Esophagus squamous epithelium (tissue), 4 donors: ENCODE data around the gene NXNL2.

Source experiments
- POLR2A ChIP-seq, 4 donors: fragments of 450-650 bp; IDR thresholded peaks; one replicate each; pipeline ENCODE4 v1.6.1; 2017; ENCODE audit warnings: antibody characterized with exemption in 4 of 4, mild to moderate bottlenecking in 4 of 4, moderate library complexity in 3 of 4
- TF ChIP-seq, protein P1 (sequence below), 6 experiments: fragments of 450-650 bp in 4 of 6; fragments of 200-600 bp in 2 of 6; sonication (generic) in 2 of 6; IDR thresholded peaks; one replicate each; pipeline ENCODE4 v1.5.1; 2016 to 2019; ENCODE audit warnings: antibody characterized with exemption in 6 of 6, mild to moderate bottlenecking in 4 of 6, moderate library complexity in 4 of 6

DNA sequence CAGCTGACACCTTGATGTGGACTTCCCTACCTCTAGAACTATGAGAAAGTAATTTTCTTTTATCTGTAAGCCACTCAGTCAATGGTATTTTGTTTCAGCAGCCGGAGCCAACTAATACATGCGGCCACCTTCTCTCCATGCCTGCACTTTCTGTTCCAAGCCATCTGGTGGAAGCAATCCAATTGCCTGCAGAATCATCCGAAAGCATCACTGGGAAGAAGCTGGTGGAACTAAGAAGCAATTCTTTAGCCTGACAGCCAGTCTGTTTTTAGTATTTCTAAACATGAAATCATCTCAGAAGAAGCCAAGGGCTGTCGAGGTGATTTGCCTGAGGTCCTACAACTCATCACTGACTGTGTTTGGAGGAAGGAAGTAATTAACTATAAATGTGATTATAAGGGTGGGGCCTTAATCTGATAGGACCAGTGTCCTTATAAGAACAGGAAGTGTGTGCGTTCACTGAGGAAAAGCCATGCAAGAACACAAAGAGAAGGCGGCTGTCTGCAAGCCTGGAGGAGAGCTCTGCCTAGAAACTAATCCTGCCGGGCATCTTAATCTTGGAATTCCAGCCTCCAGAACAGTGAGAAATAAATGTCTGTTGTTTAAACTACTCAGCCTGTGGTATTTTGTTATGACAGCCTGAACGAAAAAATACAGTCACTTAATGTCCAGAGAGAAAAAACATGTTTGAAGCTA lies 49.1 kb downstream of the NXNL2 start:
- TF ChIP-seq POLR2A (IDR thresholded peaks at IDR 0.05) = no peak
- TF ChIP-seq, protein P1, sequence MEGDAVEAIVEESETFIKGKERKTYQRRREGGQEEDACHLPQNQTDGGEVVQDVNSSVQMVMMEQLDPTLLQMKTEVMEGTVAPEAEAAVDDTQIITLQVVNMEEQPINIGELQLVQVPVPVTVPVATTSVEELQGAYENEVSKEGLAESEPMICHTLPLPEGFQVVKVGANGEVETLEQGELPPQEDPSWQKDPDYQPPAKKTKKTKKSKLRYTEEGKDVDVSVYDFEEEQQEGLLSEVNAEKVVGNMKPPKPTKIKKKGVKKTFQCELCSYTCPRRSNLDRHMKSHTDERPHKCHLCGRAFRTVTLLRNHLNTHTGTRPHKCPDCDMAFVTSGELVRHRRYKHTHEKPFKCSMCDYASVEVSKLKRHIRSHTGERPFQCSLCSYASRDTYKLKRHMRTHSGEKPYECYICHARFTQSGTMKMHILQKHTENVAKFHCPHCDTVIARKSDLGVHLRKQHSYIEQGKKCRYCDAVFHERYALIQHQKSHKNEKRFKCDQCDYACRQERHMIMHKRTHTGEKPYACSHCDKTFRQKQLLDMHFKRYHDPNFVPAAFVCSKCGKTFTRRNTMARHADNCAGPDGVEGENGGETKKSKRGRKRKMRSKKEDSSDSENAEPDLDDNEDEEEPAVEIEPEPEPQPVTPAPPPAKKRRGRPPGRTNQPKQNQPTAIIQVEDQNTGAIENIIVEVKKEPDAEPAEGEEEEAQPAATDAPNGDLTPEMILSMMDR (IDR thresholded peaks at IDR 0.05) = no peak
